K562 (cell line): ENCODE results near the gene TMEFF2.

ENCODE experiments used
- ADNP ChIP-seq: fragments of 200-800 bp; sonication (Bioruptor generic); IDR thresholded peaks from 2 replicates; pipeline ENCODE4 v1.6.1; 2016; ENCODE audit warnings: missing genetic modification characterization, missing compliant biosample characterization
- CTCF ChIP-seq, 3 experiments: IDR thresholded peaks in 2 of 3; conservative IDR thresholded peaks in 1 of 3; 2 replicates each; pipeline ENCODE4 v1.5.1; 2011 to 2012; ENCODE audit warnings: low read length in 3 of 3, mild to moderate bottlenecking in 3 of 3, control low read depth in 2 of 3, improper control_type of control experiment in 1 of 3, inconsistent platforms in 1 of 3, low read depth in 1 of 3, mixed read lengths in 1 of 3, moderate library complexity in 1 of 3; ENCODE audit not compliant: insufficient read depth in 2 of 3
- GTF2E2 ChIP-seq: fragments of 200-800 bp; sonication (Bioruptor generic); IDR thresholded peaks from 2 replicates; pipeline ENCODE4 v1.6.1; 2016; ENCODE audit warnings: missing genetic modification characterization, missing compliant biosample characterization
- KLF6 ChIP-seq: fragments of 250-450 bp; sonication (Bioruptor Pico); IDR thresholded peaks from 2 replicates; pipeline ENCODE4 v1.4.0; 2020; ENCODE audit warnings: mild to moderate bottlenecking, moderate library complexity, borderline replicate concordance
- MAX ChIP-seq: sonication (generic); formaldehyde crosslinking; IDR thresholded peaks from 2 replicates; pipeline ENCODE4 v1.9.0; 2022; ENCODE audit warnings: mild to moderate bottlenecking, missing genetic modification reagents
- POLR2A ChIP-seq: fragments of 450-650 bp; conservative IDR thresholded peaks from 2 replicates; pipeline ENCODE4 v1.6.1; 2016
- REST ChIP-seq, 2 experiments: fragments of 450-650 bp; formaldehyde crosslinking in 1 of 2; IDR thresholded peaks; 2 replicates each; pipeline versions ENCODE4 v1.4.0 to v1.6.1; 2014 to 2020; ENCODE audit warnings: mild to moderate bottlenecking in 2 of 2, borderline replicate concordance in 1 of 2, low read depth in 1 of 2
- SIN3A ChIP-seq, 2 experiments: fragments of 150-350 bp in 1 of 2; IDR thresholded peaks; 2 replicates each; pipeline ENCODE4 v1.6.1; 2011 to 2016; ENCODE audit warnings: borderline replicate concordance in 2 of 2, low read depth in 2 of 2, low read length in 2 of 2, mild to moderate bottlenecking in 2 of 2, moderate library complexity in 2 of 2; ENCODE audit not compliant: control insufficient read depth in 1 of 2
- THRA ChIP-seq: fragments of 450-650 bp; IDR thresholded peaks from 2 replicates; pipeline ENCODE4 v1.6.1; 2017; ENCODE audit warnings: mild to moderate bottlenecking, moderate library complexity
- YY1 ChIP-seq, 3 experiments: IDR thresholded peaks; 2 replicates each; pipeline ENCODE4 v1.6.1; 2011; ENCODE audit warnings: low read length in 2 of 3, mild to moderate bottlenecking in 2 of 3, moderate library complexity in 2 of 3, borderline replicate concordance in 1 of 3, control low read depth in 1 of 3, low read depth in 1 of 3; ENCODE audit not compliant: insufficient read depth in 3 of 3, insufficient replicate concordance in 2 of 3, control insufficient read depth in 1 of 3, insufficient read length in 1 of 3; ENCODE audit errors: extremely low read depth in 1 of 3
- ZBTB26 ChIP-seq: fragments of 450-650 bp; formaldehyde crosslinking; IDR thresholded peaks from 2 replicates; pipeline ENCODE4 v1.4.0; 2022; ENCODE audit warnings: missing genetic modification characterization
- ZNF586 ChIP-seq: fragments of 450-650 bp; formaldehyde crosslinking; conservative IDR thresholded peaks from 2 replicates; pipeline ENCODE4 v1.4.0; 2020; ENCODE audit warnings: mild to moderate bottlenecking, moderate library complexity

- no peak for TF ChIP-seq ZBTB26 (CRISPR knock-in tag)
- no peak for TF ChIP-seq ADNP (tag)
- TF ChIP-seq CTCF (IDR thresholded peaks at IDR 0.05 in 2 of 3, conservative IDR thresholded peaks at IDR 0.05 in 1 of 3; ENCODE audit: insufficient read depth in 2 of 3, low read depth in 1 of 3, low read length in 3 of 3) = no peak
- no peak for TF ChIP-seq SIN3A (IDR thresholded peaks at IDR 0.05; ENCODE audit: borderline replicate concordance in 2 of 2, control insufficient read depth in 1 of 2, low read depth in 2 of 2, low read length in 2 of 2)
- no peak for TF ChIP-seq MAX (CRISPR knock-in tag)
- TF ChIP-seq ZNF586 (CRISPR knock-in tag) = no peak
- no peak for TF ChIP-seq YY1 (IDR thresholded peaks at IDR 0.05; ENCODE audit: borderline replicate concordance in 1 of 3, control insufficient read depth in 1 of 3, extremely low read depth in 1 of 3, insufficient read depth in 3 of 3, insufficient read length in 1 of 3, insufficient replicate concordance in 2 of 3, low read depth in 1 of 3, low read length in 2 of 3)
- TF ChIP-seq GTF2E2 = no peak
- no peak for TF ChIP-seq POLR2A
- TF ChIP-seq KLF6 (CRISPR knock-in tag) = no peak
- no peak for TF ChIP-seq REST (IDR thresholded peaks at IDR 0.05; ENCODE audit: borderline replicate concordance)
- TF ChIP-seq REST (CRISPR knock-in tag; IDR thresholded peaks at IDR 0.05; ENCODE audit: low read depth) = no peak
- TF ChIP-seq THRA = no peak
Observed at GRCh38 chr2:191985740-191986139, 209.0 kb downstream of the TMEFF2 start.
